Measurements from ENCODE around the gene ZFYVE28. TPM values are rescaled to one million over a fixed set of nuclear protein-coding genes. Genes with fewer than 3 reads are reported as not detected.

The ZFYVE28 gene
- total and polyA plus RNA-seq, 2 of the 8 experiments (the other 6 are each of a cell fraction or from before 2014, with no cell fraction given): 1.7 to 4.9 TPM

GRCh38 chr4:2383760-2384159, 34.7 kb downstream of the ZFYVE28 start (continued):
- no peak for TF ChIP-seq CHD7 (IDR thresholded peaks at IDR 0.05; ENCODE audit: insufficient replicate concordance, low read length)
- TF ChIP-seq SP2 (IDR thresholded peaks at IDR 0.05; ENCODE audit: low read length): no peak
- TF ChIP-seq BACH1 (IDR thresholded peaks at IDR 0.05; ENCODE audit: low read length): no peak
- no peak for TF ChIP-seq SRF (IDR thresholded peaks at IDR 0.05; ENCODE audit: low read depth, low read length)
- no peak for TF ChIP-seq POU5F1 (IDR thresholded peaks at IDR 0.05; ENCODE audit: low read depth, low read length)
- no peak for TF ChIP-seq BRCA1 (IDR thresholded peaks at IDR 0.05; ENCODE audit: low read depth, low read length)
- TF ChIP-seq SIN3A (conservative IDR thresholded peaks at IDR 0.05 in 1 of 2, IDR thresholded peaks at IDR 0.05 in 1 of 2; ENCODE audit: low read depth in 1 of 2, low read length in 2 of 2): no peak
- TF ChIP-seq SP1 (IDR thresholded peaks at IDR 0.05; ENCODE audit: low read depth, low read length): no peak
- no peak for TF ChIP-seq RFX5 (IDR thresholded peaks at IDR 0.05; ENCODE audit: borderline replicate concordance, low read depth, low read length)
- TF ChIP-seq TCF12 (IDR thresholded peaks at IDR 0.05; ENCODE audit: low read depth, low read length): no peak
- no peak for TF ChIP-seq GABPA (IDR thresholded peaks at IDR 0.05; ENCODE audit: borderline replicate concordance, insufficient read depth, low read length)
- TF ChIP-seq GTF2F1 (IDR thresholded peaks at IDR 0.05; ENCODE audit: borderline replicate concordance, low read depth, low read length): no peak
- no peak for TF ChIP-seq SP4 (IDR thresholded peaks at IDR 0.05; ENCODE audit: low read length)

Measured in H1 (cell line).